Epithelial cell of proximal tubule (primary cell): ENCODE data around the gene CCL14. TPM values are rescaled to one million over a fixed set of nuclear protein-coding genes. Genes with fewer than 3 reads are reported as not detected.
"Not testable (repeated sequence)": the region's sequence is repeated elsewhere in the genome, so short reads cannot be mapped to it uniquely, and the experiment has no call there.

Experiments used
- DNase-seq: peaks from one replicate; pipeline ENCODE4 v3.0.0-alpha.2; 2011; ENCODE audit warnings: low read depth
- H3K4me3 ChIP-seq: 2 replicates; pipeline ENCODE4 v1.5.1; 2011; ENCODE audit warnings: low read depth, mild to moderate bottlenecking, low read length
- total RNA-seq: library from RNA; depleted of rRNA; stranded (reverse); fragments of >200 nt; gene quantifications from 2 replicates; pipeline ENCODE4 v1.2.3, GENCODE V29; 2015
- TF ChIP-seq, protein P1 (sequence below): conservative IDR thresholded peaks from 2 replicates; pipeline ENCODE4 v1.5.1; 2012; ENCODE audit warnings: low read depth, mild to moderate bottlenecking, low read length

Gene CCL14
- total RNA-seq, 1 donor from 2014 or later = not detected

DNA sequence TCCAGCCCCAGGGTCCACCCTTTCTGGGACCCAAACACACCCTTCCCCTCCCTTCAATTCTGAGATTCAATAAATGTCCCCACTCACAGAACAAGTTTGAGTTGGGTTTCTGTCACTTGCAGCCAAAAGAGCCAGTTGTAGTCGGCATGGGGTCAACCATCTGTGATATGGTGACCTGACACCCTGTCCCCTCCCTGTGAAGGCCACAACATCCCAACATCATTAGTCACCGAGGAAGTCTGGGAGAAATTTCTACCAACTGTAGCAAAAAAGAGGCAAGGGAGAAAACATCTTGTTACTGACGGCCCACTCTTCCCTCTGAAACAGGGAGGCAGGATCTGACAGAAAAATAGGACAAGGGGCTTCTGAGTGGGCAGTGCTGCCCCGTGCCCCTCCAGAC is 42.4 kb downstream of the CCL14 start:
- no peak overlapping the region for H3K4me3 ChIP-seq
- TF ChIP-seq, protein P1, sequence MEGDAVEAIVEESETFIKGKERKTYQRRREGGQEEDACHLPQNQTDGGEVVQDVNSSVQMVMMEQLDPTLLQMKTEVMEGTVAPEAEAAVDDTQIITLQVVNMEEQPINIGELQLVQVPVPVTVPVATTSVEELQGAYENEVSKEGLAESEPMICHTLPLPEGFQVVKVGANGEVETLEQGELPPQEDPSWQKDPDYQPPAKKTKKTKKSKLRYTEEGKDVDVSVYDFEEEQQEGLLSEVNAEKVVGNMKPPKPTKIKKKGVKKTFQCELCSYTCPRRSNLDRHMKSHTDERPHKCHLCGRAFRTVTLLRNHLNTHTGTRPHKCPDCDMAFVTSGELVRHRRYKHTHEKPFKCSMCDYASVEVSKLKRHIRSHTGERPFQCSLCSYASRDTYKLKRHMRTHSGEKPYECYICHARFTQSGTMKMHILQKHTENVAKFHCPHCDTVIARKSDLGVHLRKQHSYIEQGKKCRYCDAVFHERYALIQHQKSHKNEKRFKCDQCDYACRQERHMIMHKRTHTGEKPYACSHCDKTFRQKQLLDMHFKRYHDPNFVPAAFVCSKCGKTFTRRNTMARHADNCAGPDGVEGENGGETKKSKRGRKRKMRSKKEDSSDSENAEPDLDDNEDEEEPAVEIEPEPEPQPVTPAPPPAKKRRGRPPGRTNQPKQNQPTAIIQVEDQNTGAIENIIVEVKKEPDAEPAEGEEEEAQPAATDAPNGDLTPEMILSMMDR = no peak
- DNase-seq = no peak

DNA sequence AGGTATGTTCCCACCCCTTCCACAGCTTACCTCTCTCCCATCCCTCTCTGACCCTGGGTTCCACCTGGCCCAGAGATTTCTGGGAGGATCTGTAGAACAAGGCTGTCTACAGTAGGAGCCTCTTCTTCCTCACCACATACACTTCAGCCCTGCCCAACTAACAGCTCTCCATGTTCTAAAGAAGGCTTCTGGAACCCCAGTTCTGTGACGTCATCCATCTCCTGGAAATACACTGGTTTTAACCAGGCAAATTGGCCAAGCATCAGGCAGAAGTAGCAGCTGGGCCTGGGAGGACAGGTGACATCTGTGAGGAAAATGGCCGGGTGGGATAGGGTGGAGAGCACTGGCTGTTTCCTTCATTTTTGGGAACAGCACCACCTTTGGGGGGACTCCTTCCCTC is 43.0 kb downstream of the CCL14 start, which contains the start of gene LYZL6:
LYZL6 (minus strand) TSS at position 177 of the 400 bp plus-strand sequence. CDS start 4,357 bp downstream, outside the sequence.
- no peak for DNase-seq
- H3K4me3 ChIP-seq = no peak within 1 kb of the TSS
- TF ChIP-seq, protein P1 = no peak

DNA sequence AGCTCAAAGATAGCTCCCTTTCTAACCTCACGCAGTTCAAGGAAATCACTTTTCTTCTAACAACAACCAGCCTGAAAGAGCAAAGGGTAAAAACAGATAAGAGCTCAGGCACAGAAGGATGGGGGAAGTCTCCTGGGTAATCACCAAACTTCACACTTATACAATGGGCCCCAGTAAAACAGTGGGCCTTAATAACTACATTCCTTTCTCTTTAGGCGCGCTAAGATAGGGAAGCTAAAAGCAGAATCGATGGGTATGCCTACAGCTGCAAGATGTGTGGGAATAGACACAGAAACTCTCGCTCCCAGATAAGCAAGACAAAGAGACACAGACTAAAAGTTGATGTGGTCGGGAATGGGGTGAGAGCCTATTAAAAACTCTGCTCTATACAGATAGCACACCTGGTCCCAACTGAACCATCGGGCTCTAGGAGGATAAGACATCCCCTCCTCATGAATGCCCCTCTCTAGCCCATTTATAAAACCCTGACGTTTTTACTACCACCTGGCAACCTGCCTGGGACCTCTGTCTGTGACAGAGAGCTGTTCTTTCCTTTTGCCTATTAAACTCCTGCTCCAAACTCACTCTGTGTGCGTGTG is 43.8 kb downstream of the CCL14 start:
- DNase-seq = no peak
- no peak overlapping the region for H3K4me3 ChIP-seq
- TF ChIP-seq, protein P1 = no peak

DNA sequence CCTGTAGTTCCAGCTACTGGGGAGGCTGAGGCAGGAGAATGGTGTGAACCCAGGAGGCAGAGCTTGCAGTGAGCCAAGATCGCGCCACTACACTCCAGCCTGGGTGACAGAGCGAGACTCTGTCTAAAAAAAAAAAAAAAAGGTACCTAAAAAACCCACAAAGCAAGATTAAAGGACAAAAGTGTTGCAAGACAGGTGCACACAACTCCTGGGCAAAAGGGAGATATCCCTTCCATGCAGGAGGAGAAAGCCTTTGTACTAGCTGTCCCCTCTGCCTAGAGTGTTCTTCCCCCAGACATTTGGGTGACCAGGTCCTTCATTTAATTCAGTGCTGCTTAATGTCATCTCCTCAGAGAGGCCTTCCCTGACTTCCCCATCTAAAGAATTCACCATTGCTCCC is 48.0 kb downstream of the CCL14 start:
- H3K4me3 ChIP-seq, DNase-seq: not testable (repeated sequence)

DNA sequence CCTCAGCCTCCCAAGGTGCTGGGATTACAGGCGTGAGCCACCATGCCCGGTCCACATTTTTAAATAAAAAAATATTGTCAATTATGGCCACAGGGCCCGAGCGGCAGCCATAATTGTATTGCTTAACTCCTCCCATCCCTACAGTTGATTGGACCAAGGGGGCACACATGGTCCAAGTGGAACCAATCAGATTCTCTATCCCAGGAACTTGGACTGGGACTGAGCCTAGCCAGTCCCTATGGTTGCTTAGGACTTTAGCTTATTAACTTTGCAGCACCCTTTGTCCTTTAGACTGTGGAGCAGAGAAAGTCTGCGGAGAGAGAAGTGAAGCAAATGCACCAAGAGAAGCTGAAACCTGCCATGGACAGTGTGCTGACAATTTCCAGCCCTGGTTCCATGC is 50.5 kb downstream of the CCL14 start:
- TF ChIP-seq, protein P1 = no peak
- no peak for DNase-seq

DNA sequence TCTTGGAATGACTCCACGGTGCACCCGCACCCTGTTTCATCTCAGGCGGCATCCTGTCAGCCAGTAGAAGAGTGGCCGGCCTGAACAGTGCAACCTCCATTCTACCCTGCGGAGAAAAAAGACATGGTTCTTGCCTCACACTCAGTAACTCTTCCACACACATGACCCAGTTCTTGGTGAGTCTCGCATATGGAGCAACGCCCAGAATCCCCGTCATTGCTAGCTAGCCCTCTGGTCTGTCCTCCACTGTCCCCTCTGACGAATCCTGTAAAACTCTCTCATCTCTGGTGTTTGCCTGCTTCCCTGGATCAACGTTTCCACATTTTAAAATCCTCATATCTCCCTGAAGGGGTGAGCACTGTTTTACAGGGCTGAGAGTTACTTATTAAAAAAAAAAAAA is 51.8 kb downstream of the CCL14 start:
- no peak for DNase-seq
- H3K4me3 ChIP-seq = no peak overlapping the region
- TF ChIP-seq, protein P1 = no peak

More for the DNA sequence above, 50.5 kb downstream of the CCL14 start:
- no peak overlapping the region for H3K4me3 ChIP-seq

Other genes starting within 250 kb of the CCL14 start
- gene GAS2L2, start 233.5 kb downstream of the CCL14 start, total RNA-seq = not detected in 2 replicates
- 1.0 TPM in 1 of 2 replicates, not detected in the other for gene C17orf50, start 225.8 kb downstream of the CCL14 start, total RNA-seq
- gene MMP28, start 191.1 kb downstream of the CCL14 start, total RNA-seq = not detected in 2 replicates
- gene TAF15, start 177.2 kb downstream of the CCL14 start, total RNA-seq = 17.3 and 28.1 TPM in 2 replicates
- not detected in 2 replicates for gene HEATR9, start 117.8 kb downstream of the CCL14 start, total RNA-seq
- not detected in 2 replicates for gene CCL5, start 106.4 kb downstream of the CCL14 start, total RNA-seq
- gene RDM1, start 56.0 kb downstream of the CCL14 start, total RNA-seq = 2.8 and 4.0 TPM in 2 replicates
- not detected in 2 replicates for gene LYZL6, start 43.0 kb downstream of the CCL14 start, total RNA-seq
- gene CCL16, start 5.2 kb downstream of the CCL14 start, total RNA-seq = not detected in 2 replicates
- gene CCL15, start 14.8 kb upstream of the CCL14 start, total RNA-seq = not detected in 2 replicates
- not detected in 2 replicates for gene CCL23, start 31.2 kb upstream of the CCL14 start, total RNA-seq
- gene CCL18, start 77.5 kb upstream of the CCL14 start, total RNA-seq = not detected in 2 replicates
- gene CCL3, start 103.4 kb upstream of the CCL14 start, total RNA-seq = 1.3 TPM in 1 of 2 replicates, not detected in the other
- 0.40 TPM in 1 of 2 replicates, not detected in the other for gene CCL4, start 117.1 kb upstream of the CCL14 start, total RNA-seq
- 4.8 TPM in 1 of 2 replicates, not detected in the other for gene TBC1D3B, start 189.9 kb upstream of the CCL14 start, total RNA-seq
- not detected in 2 replicates for gene CCL3L1, start 210.0 kb upstream of the CCL14 start, total RNA-seq
- not detected in 2 replicates for gene CCL4L2, start 224.3 kb upstream of the CCL14 start, total RNA-seq